Mononuclear cell (primary cell): ENCODE data around the gene SLC6A9. TPM values are rescaled to one million over a fixed set of nuclear protein-coding genes. Genes with fewer than 3 reads are reported as not detected.

Experiments
- H3K27me3 ChIP-seq: 2 replicates; pipeline ENCODE4 v1.6.0; 2011; ENCODE audit warnings: low read length, control low read depth; ENCODE audit not compliant: insufficient read depth
- H3K4me1 ChIP-seq: 2 replicates; pipeline ENCODE4 v1.5.1; 2011; ENCODE audit warnings: mild to moderate bottlenecking, low read length, control low read depth; ENCODE audit not compliant: insufficient read depth
- H3K4me3 ChIP-seq: 2 replicates; pipeline ENCODE4 v1.5.1; 2011; ENCODE audit warnings: mild to moderate bottlenecking, low read length, moderate library complexity
- H3K9me3 ChIP-seq: 2 replicates; pipeline ENCODE4 v1.5.1; 2011; ENCODE audit warnings: low read depth, mild to moderate bottlenecking, control low read depth, low read length
- total RNA-seq: library from RNA; depleted of rRNA; stranded (reverse); fragments of >200 nt; gene quantifications from one replicate; pipeline ENCODE4 v1.2.3, GENCODE V29; 2012

SLC6A9 gene
- total RNA-seq, 1 donor, result not detected

- H3K9me3 ChIP-seq, result no peaks in the 10 kb centered on the region
- peaks cover 4% of the 10 kb centered on the region for H3K4me1 ChIP-seq
- H3K27me3 ChIP-seq, result no peaks in the 10 kb centered on the region
- no peak overlapping the region for H3K4me3 ChIP-seq
Observed at GRCh38 chr1:43952731-43953346, 78.4 kb downstream of the SLC6A9 start.

- Histone ChIP-seq H3K4me3 (no peak overlapping the region), H3K4me1 (peaks cover 12% of the 10 kb centered on the region), H3K27me3 (no peaks in the 10 kb centered on the region), H3K9me3 (no peaks in the 10 kb centered on the region)
Observed at GRCh38 chr1:43951021-43951985, 80.0 kb downstream of the SLC6A9 start.

- H3K27me3 ChIP-seq, result no peaks in the 10 kb centered on the region
- H3K4me3 ChIP-seq, result no peak overlapping the region
- peaks cover 20% of the 10 kb centered on the region for H3K4me1 ChIP-seq
- no peaks in the 10 kb centered on the region for H3K9me3 ChIP-seq
Observed at GRCh38 chr1:43949678-43950077, 81.6 kb downstream of the SLC6A9 start.

- H3K4me1 ChIP-seq, result peaks cover 20% of the 10 kb centered on the region
- no peak overlapping the region for H3K4me3 ChIP-seq
- no peaks in the 10 kb centered on the region for H3K9me3 ChIP-seq
- H3K27me3 ChIP-seq, result no peaks in the 10 kb centered on the region
Observed at GRCh38 chr1:43947874-43948437, 83.3 kb downstream of the SLC6A9 start.

GRCh38 chr1:43947061-43947873 lies 84.0 kb downstream of the SLC6A9 start:
- Histone ChIP-seq H3K27me3 (no peaks in the 10 kb centered on the region), H3K9me3 (no peaks in the 10 kb centered on the region), H3K4me1 (peaks cover 20% of the 10 kb centered on the region), H3K4me3 (peak overlapping the region; percentile 74)

Other genes starting within 250 kb of the SLC6A9 start
- not detected for gene ARTN, start 97.7 kb downstream of the SLC6A9 start, total RNA-seq
- 2.3 TPM for gene IPO13, start 84.5 kb downstream of the SLC6A9 start, total RNA-seq
- 6.7 TPM for gene DPH2, start 61.5 kb downstream of the SLC6A9 start, total RNA-seq
- gene ATP6V0B, start 56.5 kb downstream of the SLC6A9 start, total RNA-seq, result 73.1 TPM
- gene B4GALT2, start 52.3 kb downstream of the SLC6A9 start, total RNA-seq, result 0.63 TPM
- 0.42 TPM for gene CCDC24, start 39.9 kb downstream of the SLC6A9 start, total RNA-seq
- not detected for gene KLF17, start 87.4 kb upstream of the SLC6A9 start, total RNA-seq
- gene KLF18, start 110.2 kb upstream of the SLC6A9 start, total RNA-seq, result not detected
- gene DMAP1, start 182.0 kb upstream of the SLC6A9 start, total RNA-seq, result 16.9 TPM